Nephron (organoid): ENCODE measurements around the gene SKAP2.
A peak's percentile ranks its signal among the peaks of the same experiment; 100 is the strongest.

Experiments
- H3K27ac Mint-ChIP-seq, 3 experiments: 2 replicates each; pipeline ENCODE4 v1.8.0; 2020; ENCODE audit warnings: mixed read lengths in 3 of 3, mild to moderate bottlenecking in 2 of 3, moderate library complexity in 1 of 3
- H3K27me3 Mint-ChIP-seq: 2 replicates; pipeline ENCODE4 v1.8.0; 2021; ENCODE audit warnings: low read depth, mild to moderate bottlenecking, moderate library complexity, mixed read lengths
- H3K36me3 Mint-ChIP-seq: 2 replicates; pipeline ENCODE4 v1.8.0; 2020; ENCODE audit warnings: low read depth, mixed read lengths
- H3K4me1 Mint-ChIP-seq: 2 replicates; pipeline ENCODE4 v1.8.0; 2020; ENCODE audit warnings: mixed read lengths
- H3K4me3 Mint-ChIP-seq, 3 experiments: 2 replicates each; pipeline ENCODE4 v1.8.0; 2020; ENCODE audit warnings: mild to moderate bottlenecking in 3 of 3, mixed read lengths in 3 of 3, moderate library complexity in 2 of 3
- H3K9me3 Mint-ChIP-seq: 2 replicates; pipeline ENCODE4 v1.8.0; 2020; ENCODE audit warnings: mixed read lengths
- CTCF ChIP-seq, 3 experiments: fragments of 200-600 bp; sonication (generic); IDR thresholded peaks; one replicate each; pipeline ENCODE4 v1.5.0; 2021; ENCODE audit warnings: antibody characterized with exemption in 3 of 3; ENCODE audit not compliant: unreplicated experiment in 3 of 3

Gene SKAP2

GRCh38 chr7:26868841-26869495 is 4.6 kb upstream of the SKAP2 start:
- Mint-ChIP-seq H3K27me3 (peaks cover 8% of the 10 kb centered on the region), H3K4me1 (peaks cover 7% of the 10 kb centered on the region), H3K36me3 (no peaks in the 10 kb centered on the region), H3K27ac (no peak overlapping the region), H3K4me3 (no peak overlapping the region), H3K9me3 (peaks cover 3% of the 10 kb centered on the region)
- TF ChIP-seq CTCF (IDR thresholded peaks at IDR 0.05; ENCODE audit: unreplicated experiment in 3 of 3) = no peak

- Mint-ChIP-seq H3K9me3 (peaks cover 3% of the 10 kb centered on the region), H3K4me1 (peaks cover 17% of the 10 kb centered on the region), H3K4me3 (peak overlapping the region; percentile 95 to 97 (median 96)), H3K36me3 (no peaks in the 10 kb centered on the region), H3K27me3 (peaks cover 30% of the 10 kb centered on the region), H3K27ac (peak overlapping the region; percentile 95 to 100 (median 100))
- TF ChIP-seq CTCF (IDR thresholded peaks at IDR 0.05; ENCODE audit: unreplicated experiment in 3 of 3) = no peak
Observed at GRCh38 chr7:26865094-26865388, 651 bp upstream of the SKAP2 start.

GRCh38 chr7:26863518-26864308 is 677 bp downstream of the SKAP2 start:
- peaks cover 34% of the 10 kb centered on the region for H3K27me3 Mint-ChIP-seq
- TF ChIP-seq CTCF (IDR thresholded peaks at IDR 0.05; ENCODE audit: unreplicated experiment in 3 of 3) = no peak
- peak overlapping the region; percentile 95 to 97 (median 96) for H3K4me3 Mint-ChIP-seq
- peak overlapping the region; percentile 95 to 100 (median 100) for H3K27ac Mint-ChIP-seq
- no peaks in the 10 kb centered on the region for H3K36me3 Mint-ChIP-seq
- peaks cover 3% of the 10 kb centered on the region for H3K9me3 Mint-ChIP-seq
- peaks cover 23% of the 10 kb centered on the region for H3K4me1 Mint-ChIP-seq

GRCh38 chr7:26862834-26863233 is 1.6 kb downstream of the SKAP2 start:
- peak overlapping the region in 1 of 3 experiments; percentile 30 for H3K27ac Mint-ChIP-seq
- H3K27me3 Mint-ChIP-seq = peaks cover 36% of the 10 kb centered on the region
- peaks cover 32% of the 10 kb centered on the region for H3K4me1 Mint-ChIP-seq
- peak overlapping the region; percentile 95 to 97 (median 96) for H3K4me3 Mint-ChIP-seq
- H3K9me3 Mint-ChIP-seq = peaks cover 3% of the 10 kb centered on the region
- H3K36me3 Mint-ChIP-seq = no peaks in the 10 kb centered on the region
- TF ChIP-seq CTCF (IDR thresholded peaks at IDR 0.05; ENCODE audit: unreplicated experiment in 3 of 3) = no peak

- TF ChIP-seq CTCF (IDR thresholded peaks at IDR 0.05; ENCODE audit: unreplicated experiment in 3 of 3) = no peak
- H3K27me3 Mint-ChIP-seq = peaks cover 53% of the 10 kb centered on the region
- H3K27ac Mint-ChIP-seq = no peak overlapping the region
- H3K4me3 Mint-ChIP-seq = no peak overlapping the region
- H3K36me3 Mint-ChIP-seq = no peaks in the 10 kb centered on the region
- no peaks in the 10 kb centered on the region for H3K9me3 Mint-ChIP-seq
- peaks cover 45% of the 10 kb centered on the region for H3K4me1 Mint-ChIP-seq
Observed at GRCh38 chr7:26861050-26861449, 3.3 kb downstream of the SKAP2 start.
